Ramos (cell line): ENCODE data around the gene CPSF6.
"Not testable (repeated sequence)": the region's sequence is repeated elsewhere in the genome, so short reads cannot be mapped to it uniquely, and the experiment has no call there.

Source experiments
- in situ Hi-C: fragments of 300-500 bp; cut with MboI; formaldehyde crosslinking; loops from one replicate; pipeline ENCODE4 v1.14.3; 2022; ENCODE audit warnings: low sequenced_read_pairs; ENCODE audit not compliant: unreplicated experiment

Gene CPSF6

DNA sequence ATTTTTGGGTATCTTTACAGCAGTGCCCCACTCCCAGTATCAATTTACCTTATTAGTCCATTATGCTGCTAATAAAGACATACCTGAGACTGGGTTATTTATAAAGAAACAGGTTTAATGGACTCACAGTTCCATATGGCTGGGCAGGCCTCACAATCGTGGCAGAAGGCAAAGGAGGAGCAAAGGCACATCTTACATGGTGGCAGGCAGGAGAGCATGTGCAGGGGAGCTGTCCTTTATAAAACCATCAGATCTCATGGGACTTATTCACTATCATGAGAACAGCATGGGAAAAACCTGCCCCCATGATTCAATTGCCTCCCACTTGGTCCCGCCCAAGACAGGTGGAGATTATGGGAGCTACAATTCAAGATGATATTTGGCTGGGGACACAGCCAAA lies 77.9 kb downstream of the CPSF6 start:
- in situ Hi-C loops: not testable (repeated sequence)

DNA sequence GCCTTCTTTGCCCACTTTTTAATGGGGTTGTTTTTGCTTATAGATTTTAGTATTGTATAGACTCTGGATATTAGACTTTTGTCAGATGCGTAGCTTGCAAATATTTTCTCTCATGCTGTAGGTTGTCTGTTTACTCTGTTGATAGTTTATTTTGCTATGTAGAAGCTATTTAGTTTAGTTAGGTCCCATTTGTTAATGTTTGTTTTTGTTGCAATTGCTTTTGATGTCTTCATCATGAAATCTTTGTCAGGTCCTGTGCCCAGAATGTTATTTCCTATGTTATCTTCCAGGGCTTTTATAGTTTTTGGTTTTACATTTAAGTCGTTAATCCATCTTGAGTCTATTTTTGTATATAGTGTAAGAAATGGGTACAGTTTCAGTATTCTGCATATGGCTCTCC lies 78.9 kb downstream of the CPSF6 start:
- in situ Hi-C loops: no loop called here

DNA sequence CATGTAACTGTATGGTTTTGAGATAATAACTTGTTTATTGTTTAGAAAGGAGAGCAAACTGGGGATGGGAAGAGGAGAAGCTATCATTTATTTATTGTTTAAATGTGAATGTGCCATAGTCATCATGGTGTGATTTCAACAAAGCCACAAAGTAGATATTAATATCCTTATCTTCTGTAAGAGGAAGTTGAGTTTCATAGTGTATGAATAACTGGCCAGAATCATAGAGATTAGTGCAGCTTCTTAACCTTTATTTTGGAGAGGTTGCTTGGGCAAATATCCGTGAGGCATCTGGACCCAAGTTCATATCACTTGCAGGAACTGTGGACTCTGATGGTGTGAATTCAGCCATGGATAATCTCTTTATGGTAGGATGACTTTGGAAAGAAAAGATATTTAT lies 82.0 kb downstream of the CPSF6 start:
- in situ Hi-C loops: no loop called here
